Transverse colon (tissue), 4 donors: ENCODE data around the gene ALS2CL. TPM values are rescaled to one million over a fixed set of nuclear protein-coding genes. Genes with fewer than 3 reads are reported as not detected.

Experiments used
- DNase-seq: peaks from one replicate; pipeline ENCODE4 v3.0.0-alpha.2; 2019
- H3K27ac ChIP-seq, 4 donors: fragments of 200-600 bp; sonication (generic); 2 replicates each; pipeline ENCODE4 v1.5.1; 2016 to 2018; ENCODE audit warnings: inconsistent platforms in 4 of 4
- H3K27me3 ChIP-seq: fragments of 200-600 bp; sonication (generic); 2 replicates; pipeline ENCODE4 v1.5.1; 2017; ENCODE audit warnings: inconsistent platforms
- H3K36me3 ChIP-seq, 4 donors: fragments of 200-600 bp; sonication (generic); 2 replicates each; pipeline ENCODE4 v1.5.1; 2017 to 2019; ENCODE audit warnings: inconsistent platforms in 4 of 4
- H3K4me1 ChIP-seq, 4 donors: fragments of 200-600 bp; sonication (generic); 2 replicates each; pipeline ENCODE4 v1.5.1; 2017 to 2020; ENCODE audit warnings: inconsistent platforms in 4 of 4
- H3K4me3 ChIP-seq, 4 donors: fragments of 200-600 bp; sonication (generic); 1 replicate in 1 of 4; 2 replicates in 3 of 4; pipeline versions ENCODE4 v1.5.1 to v1.6.1; 2017 to 2019; ENCODE audit warnings: inconsistent platforms in 4 of 4
- H3K9me3 ChIP-seq, 2 donors: fragments of 200-600 bp; sonication (generic); 2 replicates each; pipeline ENCODE4 v1.5.1; 2017 to 2019; ENCODE audit warnings: inconsistent platforms in 2 of 2
- EP300 ChIP-seq: sonication (generic); formaldehyde crosslinking; IDR thresholded peaks from one replicate; pipeline ENCODE4 v1.6.1; 2017; ENCODE audit warnings: antibody characterized with exemption, low read depth
- POLR2A ChIP-seq: fragments of 450-650 bp; IDR thresholded peaks from one replicate; pipeline ENCODE4 v1.6.1; 2016; ENCODE audit warnings: antibody characterized with exemption, mild to moderate bottlenecking, moderate library complexity
- POLR2AphosphoS5 ChIP-seq, 3 donors: sonication (generic); formaldehyde crosslinking; IDR thresholded peaks; one replicate each; pipeline ENCODE4 v1.6.1; 2016; ENCODE audit warnings: antibody characterized with exemption in 3 of 3
- WGBS, 2 donors: methylation state at CpG; one replicate each; pipeline ENCODE4 v1.1.5; 2018; ENCODE audit warnings: low coverage in 1 of 2; 5-methylcytosine and 5-hydroxymethylcytosine counted together
- in situ Hi-C, 4 donors: fragments of 200-750 bp; cut with MboI; loops; one replicate each; pipeline versions ENCODE4 v1.15.0 to v1.15.1; 2017; ENCODE audit warnings: low sequenced_read_pairs in 3 of 4, low pct_ligation_motif_present in 1 of 4, low pct_unique_long_range_greater_than_20kb in 1 of 4
- intact Hi-C: fragments of 100-400 bp; cut with DNase I; formaldehyde crosslinking; loops from one replicate; pipeline ENCODE4 v1.15.1; 2023; ENCODE audit warnings: low total_unique reads
- total RNA-seq, 4 donors: library from RNA; depleted of rRNA; stranded (reverse); fragments of >200 nt; gene quantifications; one replicate each; pipeline ENCODE4 v1.1.0, GENCODE V29; 2016
- TF ChIP-seq, protein P1 (sequence below), 5 experiments: fragments of 200-600 bp in 3 of 5; fragments of 450-650 bp in 2 of 5; sonication (generic) in 3 of 5; IDR thresholded peaks; 1 replicate in 2 of 5; 2 replicates in 3 of 5; pipeline ENCODE4 v1.5.1; 2016 to 2017; ENCODE audit warnings: antibody characterized with exemption in 5 of 5, inconsistent platforms in 3 of 5, mild to moderate bottlenecking in 2 of 5, moderate library complexity in 1 of 5

ALS2CL gene
- total RNA-seq, 4 donors from 2014 or later: 67.5 to 212 (median 116) TPM

DNA sequence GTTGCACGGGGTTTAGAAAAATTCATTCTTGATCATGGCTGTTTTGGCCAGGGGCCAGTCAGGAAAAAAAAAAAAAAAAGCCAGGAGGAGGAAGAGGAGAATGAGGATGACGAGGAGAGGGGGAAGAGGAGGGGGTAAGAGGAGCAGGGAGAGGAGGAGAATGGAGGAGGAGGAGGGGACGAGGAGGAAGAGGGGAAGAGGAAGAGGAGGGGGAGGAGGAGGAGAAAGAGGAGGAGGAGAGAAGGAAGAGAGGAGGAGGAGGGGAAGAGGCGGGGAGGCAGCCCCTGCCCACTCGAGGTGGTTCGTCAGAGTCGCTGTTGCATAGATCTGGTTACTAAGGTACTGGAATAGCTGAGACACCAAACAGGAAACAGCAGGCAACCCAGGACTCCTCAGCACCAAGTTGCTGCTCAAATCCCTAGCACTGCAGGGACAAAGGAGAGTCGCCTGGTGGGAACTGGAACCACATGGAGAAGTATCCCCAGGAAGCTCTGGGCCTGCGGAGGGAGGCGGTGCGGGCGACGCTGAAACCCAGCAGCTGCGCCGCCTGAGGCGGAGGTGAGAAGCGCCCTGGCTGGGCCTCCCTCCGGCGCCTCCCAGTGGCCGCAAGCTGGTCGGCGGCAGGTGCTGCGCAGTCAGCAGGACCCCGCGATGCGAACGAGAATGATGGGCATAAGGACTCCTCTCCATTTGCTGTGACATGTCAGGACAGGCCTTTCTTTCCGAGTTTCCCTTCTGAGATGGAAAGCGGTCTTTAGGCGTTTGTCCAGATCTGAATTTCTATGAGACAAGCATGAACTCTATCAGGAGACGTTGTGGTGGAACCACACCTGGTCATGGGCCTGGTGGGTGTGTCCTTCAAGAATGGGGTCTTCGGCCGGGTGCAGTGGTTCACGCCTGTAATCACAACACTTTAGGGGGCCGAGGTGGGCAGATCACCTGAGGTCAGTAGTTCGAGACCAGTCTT is 63.6 kb downstream of the ALS2CL start:
- H3K36me3 ChIP-seq: no peaks in the 10 kb centered on the region
- intact Hi-C loops (loop anchor here (2.0 kb wide), 1 partner anchor 141 kb away; no protein-coding TSS in a partner anchor), in situ Hi-C loops (loop anchor here (5.0 to 10.0 kb wide), 3 partner anchors 125 to 145 kb away; no protein-coding TSS in a partner anchor)
- peaks cover 7 to 50% (median 19%) of the 10 kb centered on the region in 4 donors for H3K4me1 ChIP-seq
- no peaks in the 10 kb centered on the region for H3K27me3 ChIP-seq
- peak overlapping the region in 2 of 4 donors; percentile 12 to 28 for H3K4me3 ChIP-seq
- DNase-seq: peak; percentile 84
- no peaks in the 10 kb centered on the region for H3K9me3 ChIP-seq
- peak overlapping the region; percentile 61 to 78 (median 72) for H3K27ac ChIP-seq
- TF ChIP-seq, protein P1, sequence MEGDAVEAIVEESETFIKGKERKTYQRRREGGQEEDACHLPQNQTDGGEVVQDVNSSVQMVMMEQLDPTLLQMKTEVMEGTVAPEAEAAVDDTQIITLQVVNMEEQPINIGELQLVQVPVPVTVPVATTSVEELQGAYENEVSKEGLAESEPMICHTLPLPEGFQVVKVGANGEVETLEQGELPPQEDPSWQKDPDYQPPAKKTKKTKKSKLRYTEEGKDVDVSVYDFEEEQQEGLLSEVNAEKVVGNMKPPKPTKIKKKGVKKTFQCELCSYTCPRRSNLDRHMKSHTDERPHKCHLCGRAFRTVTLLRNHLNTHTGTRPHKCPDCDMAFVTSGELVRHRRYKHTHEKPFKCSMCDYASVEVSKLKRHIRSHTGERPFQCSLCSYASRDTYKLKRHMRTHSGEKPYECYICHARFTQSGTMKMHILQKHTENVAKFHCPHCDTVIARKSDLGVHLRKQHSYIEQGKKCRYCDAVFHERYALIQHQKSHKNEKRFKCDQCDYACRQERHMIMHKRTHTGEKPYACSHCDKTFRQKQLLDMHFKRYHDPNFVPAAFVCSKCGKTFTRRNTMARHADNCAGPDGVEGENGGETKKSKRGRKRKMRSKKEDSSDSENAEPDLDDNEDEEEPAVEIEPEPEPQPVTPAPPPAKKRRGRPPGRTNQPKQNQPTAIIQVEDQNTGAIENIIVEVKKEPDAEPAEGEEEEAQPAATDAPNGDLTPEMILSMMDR (IDR thresholded peaks at IDR 0.05): peak; percentile 96 to 99 (median 97)
- no peak for TF ChIP-seq POLR2A
- WGBS, 2 donors: 14 to 25% methylated on average over 6 to 35 of the region's 36 CpGs

DNA sequence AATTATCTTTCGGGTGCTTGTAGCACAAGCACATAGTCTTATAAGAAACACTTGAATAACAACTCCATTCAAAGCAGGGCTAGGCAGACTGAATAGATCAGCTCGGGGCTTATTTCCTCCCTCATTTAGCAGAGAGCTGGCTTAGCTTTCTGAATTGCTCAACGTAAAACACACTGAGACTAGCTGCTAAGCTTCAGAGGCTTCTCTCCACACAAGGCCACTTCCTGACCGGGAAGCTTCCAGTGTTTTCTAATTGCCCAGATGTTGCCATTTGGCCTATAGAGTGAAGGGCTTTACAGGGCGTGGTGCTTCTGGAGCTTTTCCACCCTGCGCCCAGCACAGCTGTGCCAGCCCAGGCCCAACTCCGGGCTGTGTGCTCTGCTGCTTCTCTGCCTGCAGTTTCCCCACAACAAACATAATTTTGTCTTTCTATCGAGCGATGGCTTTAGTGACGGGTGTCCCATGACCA is 64.5 kb downstream of the ALS2CL start:
- intact Hi-C loops: no loop called here

DNA sequence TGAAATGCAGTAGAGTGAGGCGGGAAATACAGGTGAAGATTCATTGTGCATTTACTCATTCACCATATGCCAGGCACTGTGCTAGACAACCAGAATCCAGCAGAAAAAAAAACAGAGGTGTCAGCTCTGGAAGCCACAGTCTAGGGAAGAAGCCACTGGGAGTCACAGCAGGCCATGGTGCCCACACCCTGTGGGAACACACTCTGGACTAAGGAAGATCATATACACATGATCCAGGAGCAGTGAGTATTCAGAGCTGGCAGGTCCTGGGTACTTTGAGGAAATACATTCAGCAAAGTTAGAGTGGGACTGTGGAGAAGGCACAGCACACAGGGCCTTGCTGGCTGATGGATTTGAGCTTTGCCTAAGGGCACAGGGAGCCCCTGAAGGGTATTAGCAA is 66.4 kb downstream of the ALS2CL start:
- TF ChIP-seq, protein P1 (IDR thresholded peaks at IDR 0.05): no peak
- TF ChIP-seq EP300: no peak
- DNase-seq: no peak
- Histone ChIP-seq H3K27me3 (peaks cover 3% of the 10 kb centered on the region), H3K4me3 (no peak overlapping the region), H3K27ac (no peak overlapping the region), H3K36me3 (no peaks in the 10 kb centered on the region), H3K4me1 (peaks cover 7 to 51% (median 19%) of the 10 kb centered on the region in 4 donors), H3K9me3 (no peaks in the 10 kb centered on the region)
- 100% methylated on average over 1 of the region's 1 CpG; no CpG with 5 or more reads in 1 of the 2 donors for WGBS, 2 donors
- in situ Hi-C loops (loop anchor here in 1 of 4 donors (5.0 kb wide), 1 partner anchor 140 kb away; no protein-coding TSS in a partner anchor), intact Hi-C loops (no loop called here)

More for the DNA sequence above, 64.5 kb downstream of the ALS2CL start:
- H3K4me3 ChIP-seq: no peak overlapping the region
- 49 to 58% methylated on average over 7 to 10 of the region's 10 CpGs for WGBS, 2 donors
- TF ChIP-seq POLR2A: no peak
- TF ChIP-seq POLR2AphosphoS5 (IDR thresholded peaks at IDR 0.05): no peak
- TF ChIP-seq, protein P1 (IDR thresholded peaks at IDR 0.05): no peak
- no peak for TF ChIP-seq EP300
- peaks cover 7 to 51% (median 19%) of the 10 kb centered on the region in 4 donors for H3K4me1 ChIP-seq
- in situ Hi-C loops: loop anchor here in 1 of 4 donors (5.0 kb wide), 1 partner anchor 142 kb away; no protein-coding TSS in a partner anchor
- H3K9me3 ChIP-seq: no peaks in the 10 kb centered on the region
- H3K27ac ChIP-seq: peak overlapping the region; percentile 61 to 78 (median 72)
- peak; percentile 26 for DNase-seq
- no peaks in the 10 kb centered on the region for H3K27me3 ChIP-seq
- H3K36me3 ChIP-seq: no peaks in the 10 kb centered on the region

DNA sequence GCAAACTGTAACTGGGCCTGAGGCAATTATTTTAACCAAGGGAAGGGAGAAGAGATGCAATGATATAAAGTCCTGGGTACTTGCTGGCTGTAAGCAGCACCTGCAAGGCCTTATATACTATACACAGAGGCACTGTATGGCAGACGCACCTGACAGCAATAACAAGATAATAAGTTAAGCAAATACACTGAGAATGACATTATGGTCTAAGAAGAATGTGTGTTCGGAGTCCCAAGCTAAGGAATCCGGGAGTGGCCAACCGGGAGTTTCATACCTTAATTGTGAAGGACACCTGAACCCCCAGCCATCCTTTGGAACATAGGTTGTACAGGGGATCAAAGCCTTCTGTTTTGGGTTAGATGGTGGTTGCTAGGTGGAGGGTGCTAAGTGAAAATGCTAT is 67.4 kb downstream of the ALS2CL start:
- no peak for TF ChIP-seq POLR2AphosphoS5 (IDR thresholded peaks at IDR 0.05)
- TF ChIP-seq POLR2A: no peak
- TF ChIP-seq EP300: no peak
- TF ChIP-seq, protein P1 (IDR thresholded peaks at IDR 0.05): no peak
- H3K4me3 ChIP-seq: no peak overlapping the region
- in situ Hi-C loops: loop anchor here in 1 of 4 donors (5.0 kb wide), 1 partner anchor 139 kb away; no protein-coding TSS in a partner anchor
- H3K4me1 ChIP-seq: peaks cover 7 to 51% (median 19%) of the 10 kb centered on the region in 4 donors
- WGBS, 2 donors: 69 to 79% methylated on average over 2 to 4 of the region's 4 CpGs
- DNase-seq: peak; percentile 29
- H3K27ac ChIP-seq: peak overlapping the region in 2 of 4 donors; percentile 35 to 43
- intact Hi-C loops: no loop called here
- H3K36me3 ChIP-seq: no peaks in the 10 kb centered on the region
- no peaks in the 10 kb centered on the region for H3K9me3 ChIP-seq
- peaks cover 3% of the 10 kb centered on the region for H3K27me3 ChIP-seq
